ENCODE data around the gene KMT2B.

GRCh38 chr19:35732540-35733179 lies 14.9 kb downstream of the KMT2B start:
- TF ChIP-seq POLR2A (IDR thresholded peaks at IDR 0.05; ENCODE audit: low read length) (no peak), GATA1 (IDR thresholded peaks at IDR 0.05; ENCODE audit: low read depth, low read length) (no peak)
